SK-N-DZ (cell line): ENCODE measurements around the gene PALD1. TPM values are rescaled to one million over a fixed set of nuclear protein-coding genes. Genes with fewer than 3 reads are reported as not detected.

Experiments used
- DNase-seq: peaks from one replicate; pipeline ENCODE4 v3.0.0-alpha.2; 2015; ENCODE audit warnings: low spot score
- polyA plus RNA-seq, 2 experiments: library from polyadenylated mRNA; depleted of rRNA; stranded (reverse); fragments of >200 nt; gene quantifications; 2 replicates each; pipeline ENCODE4 v1.2.3, GENCODE V29; 2014

Gene PALD1
- polyA plus RNA-seq (2014; cell fraction: cytosol; rRNA removed): 16.5 and 20.9 TPM in 2 replicates
- 20.6 and 23.2 TPM in 2 replicates for polyA plus RNA-seq (2014; cell fraction: nucleus; rRNA removed)

- DNase-seq: peak; percentile 75
These were observed at the start of gene PALD1 for GRCh38 chr10:70478191-70479164. PALD1 (plus strand) TSS chr10:70478767; CDS start chr10:70525952, 47,185 bp downstream.

GRCh38 chr10:70430493-70431445 is 47.8 kb upstream of the PALD1 start:
- DNase-seq: no peak

DNA sequence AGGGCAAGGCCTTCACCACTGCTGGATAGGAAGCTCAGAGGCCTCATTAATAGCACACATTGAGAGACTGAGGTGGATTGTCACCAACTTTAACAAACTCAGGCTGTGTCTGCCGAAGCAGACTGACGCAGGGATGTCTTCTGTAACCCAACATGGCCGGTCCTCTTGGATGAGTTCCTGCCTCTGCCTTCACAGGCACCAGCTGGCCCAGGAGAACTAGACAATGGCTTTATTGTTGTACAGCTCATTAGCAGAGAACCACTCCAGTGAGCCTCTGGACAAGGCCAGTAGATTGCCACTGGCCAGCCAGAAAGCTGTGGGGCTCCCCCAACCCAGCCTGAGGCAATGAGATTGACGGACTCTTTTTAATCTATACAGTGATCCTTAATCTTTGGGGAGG is 46.5 kb upstream of the PALD1 start:
- DNase-seq: no peak

GRCh38 chr10:70432561-70433263 is 45.9 kb upstream of the PALD1 start:
- no peak for DNase-seq

GRCh38 chr10:70433581-70434280 is 44.8 kb upstream of the PALD1 start:
- no peak for DNase-seq

DNA sequence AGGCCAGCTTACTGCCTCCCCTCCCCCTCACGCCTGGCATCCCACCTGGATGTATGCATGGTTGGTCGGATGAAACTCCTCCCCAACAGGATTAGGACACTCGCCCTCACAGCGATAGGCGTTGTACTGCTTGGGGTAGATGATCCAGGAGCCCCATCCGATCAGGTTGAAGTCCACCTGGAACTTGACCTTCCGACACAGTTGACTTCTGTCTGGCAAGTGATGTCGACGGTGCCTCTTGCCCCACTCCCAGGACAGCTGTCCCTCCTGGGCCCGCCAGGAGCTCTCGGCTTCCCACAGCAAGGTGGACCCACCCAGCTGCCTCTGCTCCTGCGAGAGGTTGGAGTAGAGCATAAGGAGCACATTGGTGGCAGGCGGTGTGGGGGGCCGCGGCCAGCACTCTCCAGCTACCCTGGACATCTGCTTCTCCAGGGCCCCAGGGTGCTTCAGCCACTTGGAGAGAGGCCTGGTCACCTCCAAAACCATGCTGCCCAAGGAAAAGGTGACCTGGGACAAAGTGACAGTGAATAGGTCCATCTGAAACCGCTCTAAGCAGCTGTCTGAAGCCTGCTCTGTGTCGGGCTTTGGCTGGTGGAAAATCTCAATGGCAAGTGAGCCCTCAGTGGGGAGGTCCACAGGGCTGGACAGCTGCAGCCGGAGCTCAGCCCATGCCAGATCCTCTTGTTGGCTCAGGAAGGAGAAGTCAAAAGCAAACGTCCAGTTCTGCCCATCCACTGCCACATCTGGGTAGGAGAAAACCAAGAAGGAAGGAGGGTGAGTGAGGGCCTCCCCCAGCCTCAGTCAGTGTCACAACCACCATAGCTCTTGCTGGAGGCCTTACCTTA is 43.1 kb upstream of the PALD1 start:
- no peak for DNase-seq

DNA sequence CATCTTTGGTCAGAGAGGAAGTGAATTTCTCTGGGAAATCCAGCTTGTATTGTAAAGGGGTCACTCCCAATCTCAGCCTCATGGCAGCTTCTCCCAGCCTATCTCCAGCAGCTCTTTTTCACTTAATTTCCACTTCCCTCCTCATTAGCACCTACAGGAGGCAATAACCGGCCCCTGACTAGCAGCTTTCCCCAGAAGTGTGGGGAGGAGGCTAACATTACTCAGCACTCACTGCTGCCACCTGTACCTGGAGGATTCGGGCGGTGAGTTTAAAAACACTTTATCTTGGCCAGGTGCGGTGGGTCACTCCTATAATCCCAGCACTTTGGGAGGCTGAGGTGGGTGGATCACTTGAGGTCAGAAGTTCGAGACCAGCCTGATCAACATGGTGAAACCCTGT is 40.8 kb upstream of the PALD1 start:
- DNase-seq: no peak

DNA sequence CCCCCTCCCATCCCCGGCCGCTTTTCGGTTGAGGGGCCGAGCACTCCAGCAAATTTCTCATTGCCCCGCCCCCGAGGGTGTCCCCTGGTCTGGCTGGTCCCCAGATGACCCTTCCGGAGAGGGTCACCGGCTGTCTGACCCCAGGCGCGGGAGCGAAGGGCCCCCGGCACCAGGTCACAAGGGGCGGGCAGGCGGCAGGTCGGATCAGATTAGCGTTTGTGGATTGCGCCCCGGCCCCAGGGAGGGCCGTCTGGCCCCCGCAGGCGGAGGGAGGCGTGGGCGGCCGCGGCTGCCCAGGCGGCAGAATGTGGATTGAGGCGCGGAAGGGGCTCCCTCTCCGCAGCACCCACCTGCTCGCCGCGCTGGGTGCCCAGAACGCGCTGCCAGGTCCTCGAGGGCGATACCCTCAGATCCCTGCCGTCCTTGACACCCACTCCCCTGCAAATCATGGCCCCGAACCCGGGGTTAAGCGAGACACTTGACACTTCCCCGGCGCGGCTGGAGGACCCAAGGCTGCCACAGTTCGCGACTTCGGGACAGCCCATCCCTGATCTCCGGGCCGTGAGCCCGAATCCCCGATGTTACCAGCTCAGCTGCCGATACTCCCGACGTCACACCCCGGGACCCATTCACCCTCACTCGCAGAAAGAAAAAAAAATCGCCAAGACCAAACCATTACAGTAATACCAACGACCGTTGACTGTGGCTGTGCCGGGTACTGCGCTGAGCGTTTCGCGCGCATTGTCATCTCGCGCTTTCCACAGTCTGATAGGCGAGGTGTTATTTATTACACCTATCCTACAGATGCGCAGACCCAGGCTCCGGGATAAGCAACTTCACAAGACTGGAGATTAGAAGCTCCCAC is 38.0 kb upstream of the PALD1 start:
- DNase-seq: no peak

- DNase-seq: no peak
These were observed 37.2 kb upstream of the PALD1 start, which contains the start of gene NODAL for GRCh38 chr10:70441161-70441894. NODAL (minus strand) TSS chr10:70441681; CDS start chr10:70441667, 14 bp downstream.

GRCh38 chr10:70441895-70442309 is 36.7 kb upstream of the PALD1 start:
- no peak for DNase-seq

DNA sequence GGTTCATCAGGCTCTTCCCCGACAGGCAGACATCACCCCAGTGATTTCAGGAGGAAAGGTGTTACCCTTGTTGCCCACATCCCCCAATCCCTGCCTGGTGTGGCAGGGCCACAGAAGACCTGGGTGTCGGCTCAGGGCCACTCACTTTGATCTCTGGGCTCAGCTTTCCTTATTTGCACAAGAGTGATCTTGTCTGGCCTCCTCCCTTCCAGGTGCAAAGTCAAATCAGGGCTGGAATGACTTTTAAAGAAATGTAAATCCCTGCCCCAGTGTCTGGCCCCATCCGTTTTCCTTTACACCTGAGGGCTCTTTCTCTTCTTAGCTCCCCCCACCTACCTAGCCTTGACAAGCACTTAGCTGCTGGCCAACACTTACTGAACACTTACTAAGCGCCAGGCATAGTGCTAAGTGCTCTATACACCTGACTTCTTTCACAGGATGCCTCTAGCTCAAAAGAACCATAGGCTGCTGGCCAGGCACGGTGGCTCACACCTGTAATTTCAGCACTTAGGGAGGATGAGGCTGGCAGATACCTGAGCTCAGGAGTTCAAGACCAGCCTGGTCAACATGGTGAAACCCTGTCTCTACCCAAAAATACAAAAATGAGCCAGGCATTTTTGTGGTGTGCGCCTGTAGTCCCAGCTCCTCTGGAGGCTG is 36.1 kb upstream of the PALD1 start:
- no peak for DNase-seq

DNA sequence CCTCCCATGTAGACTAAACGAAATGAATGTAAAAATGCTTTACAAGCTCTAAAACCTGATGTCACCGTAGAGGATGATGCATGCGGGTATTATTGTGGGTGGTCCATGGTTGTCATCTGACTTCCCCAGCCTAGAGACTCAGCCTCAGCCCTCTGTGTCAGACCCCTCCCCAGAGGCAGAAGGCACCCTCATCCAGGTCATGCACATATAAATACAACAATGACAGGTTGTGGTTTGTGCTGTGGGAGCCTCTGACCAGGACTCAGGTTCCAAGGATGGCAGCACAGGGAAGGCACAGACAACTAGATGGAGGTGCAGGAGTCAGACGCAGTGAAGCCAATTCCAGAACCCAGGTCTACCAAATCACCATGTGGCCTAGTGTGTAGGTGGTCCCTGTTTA is 33.8 kb upstream of the PALD1 start:
- no peak for DNase-seq

GRCh38 chr10:70445718-70446657 is 32.6 kb upstream of the PALD1 start:
- no peak for DNase-seq

DNA sequence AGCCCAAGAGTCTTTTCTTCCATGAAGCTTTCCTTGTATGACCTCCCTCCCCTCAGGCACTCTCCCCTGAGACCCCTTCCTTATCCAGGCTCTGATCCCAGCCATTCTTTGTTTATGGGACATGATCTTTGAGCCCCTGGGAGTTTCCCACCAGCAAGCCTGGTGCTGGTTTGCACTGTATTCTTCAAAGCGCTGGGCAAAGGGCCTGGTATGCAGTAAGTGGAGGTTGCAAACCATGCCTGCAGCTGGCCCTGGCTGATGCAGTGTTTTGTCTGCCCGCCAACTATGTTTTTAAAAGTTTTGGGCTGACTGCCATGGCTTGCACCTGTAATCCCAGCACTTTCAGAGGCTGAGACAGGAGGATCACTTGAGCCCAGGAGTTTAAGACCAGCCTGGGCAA is 30.3 kb upstream of the PALD1 start:
- DNase-seq: no peak

DNA sequence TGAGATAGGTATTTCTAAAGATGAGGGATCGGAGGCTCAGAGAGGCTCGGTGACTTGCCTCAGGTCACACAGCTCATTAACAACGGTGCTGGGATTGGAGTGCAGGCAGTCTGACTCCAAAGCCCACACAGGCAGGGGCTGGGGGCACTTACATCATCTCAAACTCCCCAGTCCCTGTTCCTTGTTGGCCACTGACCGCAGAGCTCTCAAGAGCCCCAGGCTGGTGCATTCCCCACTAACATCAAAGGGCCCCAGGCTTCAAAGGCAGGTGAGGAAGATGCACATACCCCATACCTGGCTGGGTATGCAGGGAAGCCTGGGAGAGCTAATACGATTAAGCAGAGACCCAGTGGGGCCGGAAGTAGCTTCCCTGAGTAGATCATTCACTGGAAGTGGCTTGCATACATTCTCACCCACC is 23.3 kb upstream of the PALD1 start:
- no peak for DNase-seq

DNA sequence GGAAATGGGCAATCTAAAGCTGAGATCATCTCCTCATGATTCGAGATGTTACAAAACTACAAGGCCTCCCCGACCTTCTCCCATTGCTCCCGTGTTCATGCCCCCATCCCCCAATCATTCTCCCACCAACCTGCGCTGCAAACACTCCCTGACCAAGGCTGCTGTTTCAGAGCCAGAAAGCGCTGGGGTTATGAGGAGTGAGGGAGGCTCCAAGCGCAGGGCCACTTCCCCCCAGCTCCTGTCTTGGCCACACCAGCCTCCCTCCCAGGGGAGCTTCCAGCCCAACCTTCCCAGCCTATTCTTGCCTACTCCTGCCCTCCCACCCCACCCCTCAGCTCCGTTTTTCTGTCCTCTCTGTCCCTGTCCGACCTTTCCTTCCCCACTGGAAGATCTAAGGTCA is 22.4 kb upstream of the PALD1 start:
- no peak for DNase-seq
